ENCODE data around the gene ZNF555.

Gene ZNF555

GRCh38 chr19:2827022-2827421, 14.3 kb upstream of the ZNF555 start:
- no peak for TF ChIP-seq CTCF (IDR thresholded peaks at IDR 0.05; ENCODE audit: insufficient read depth, low read depth, low read length, missing control alignments)
- no peak overlapping the region for H3K4me3 ChIP-seq (ENCODE audit: low read depth, low read length)
- no peak for DNase-seq (ENCODE audit: low read depth)

GRCh38 chr19:2827840-2828489, 13.3 kb upstream of the ZNF555 start:
- no peak for DNase-seq (ENCODE audit: low read depth)
- no peak overlapping the region for H3K4me3 ChIP-seq (ENCODE audit: low read depth, low read length)
- TF ChIP-seq CTCF (IDR thresholded peaks at IDR 0.05; ENCODE audit: insufficient read depth, low read depth, low read length, missing control alignments), result no peak

GRCh38 chr19:2834294-2834871, 6.9 kb upstream of the ZNF555 start:
- no peak for TF ChIP-seq CTCF (IDR thresholded peaks at IDR 0.05; ENCODE audit: insufficient read depth, low read depth, low read length, missing control alignments)
- DNase-seq (ENCODE audit: low read depth), result no peak
- H3K4me3 ChIP-seq (ENCODE audit: low read depth, low read length), result no peak overlapping the region

- TF ChIP-seq CTCF (IDR thresholded peaks at IDR 0.05; ENCODE audit: insufficient read depth, low read depth, low read length, missing control alignments), result no peak
- DNase-seq (ENCODE audit: low read depth), result no peak
- H3K4me3 ChIP-seq (ENCODE audit: low read depth, low read length), result no peak overlapping the region
Measured at GRCh38 chr19:2837430-2837829, 3.8 kb upstream of the ZNF555 start.

- peak overlapping the region; percentile 63 for H3K4me3 ChIP-seq (ENCODE audit: low read depth, low read length)
- no peak for DNase-seq (ENCODE audit: low read depth)
- TF ChIP-seq CTCF (IDR thresholded peaks at IDR 0.05; ENCODE audit: insufficient read depth, low read depth, low read length, missing control alignments), result no peak
Measured at GRCh38 chr19:2841855-2842574, 740 bp downstream of the ZNF555 start.

GRCh38 chr19:2845107-2845506, 3.8 kb downstream of the ZNF555 start:
- no peak for TF ChIP-seq CTCF (IDR thresholded peaks at IDR 0.05; ENCODE audit: insufficient read depth, low read depth, low read length, missing control alignments)
- H3K4me3 ChIP-seq (ENCODE audit: low read depth, low read length), result no peak overlapping the region
- no peak for DNase-seq (ENCODE audit: low read depth)
